Lower lobe of right lung (tissue), 2 donors: ENCODE data around the gene ASS1. TPM values are rescaled to one million over a fixed set of nuclear protein-coding genes. Genes with fewer than 3 reads are reported as not detected.

Source experiments
- ATAC-seq, 2 donors: fragments of 200-7000 bp; cut with Tn5 transposase; one replicate each; pipeline ENCODE4 v1.9.1; 2020 to 2022; ENCODE audit warnings: mild to moderate bottlenecking in 2 of 2, moderate library complexity in 2 of 2
- DNase-seq: peaks from one replicate; pipeline ENCODE4 v3.0.0-alpha.2; 2020
- H3K27ac ChIP-seq: fragments of 200-600 bp; one replicate; pipeline ENCODE4 v1.8.0; 2022
- H3K27me3 ChIP-seq: fragments of 200-600 bp; one replicate; pipeline ENCODE4 v1.8.0; 2022; ENCODE audit warnings: low read depth
- H3K36me3 ChIP-seq: fragments of 200-600 bp; one replicate; pipeline ENCODE4 v1.8.0; 2022; ENCODE audit warnings: mild to moderate bottlenecking
- H3K4me1 ChIP-seq: fragments of 200-600 bp; one replicate; pipeline ENCODE4 v1.8.0; 2022
- H3K4me3 ChIP-seq: fragments of 200-600 bp; one replicate; pipeline ENCODE4 v1.8.0; 2022; ENCODE audit warnings: mild to moderate bottlenecking
- H3K9me3 ChIP-seq: fragments of 200-600 bp; one replicate; pipeline ENCODE4 v1.8.0; 2022
- CTCF ChIP-seq: fragments of 200-600 bp; IDR thresholded peaks from one replicate; pipeline ENCODE4 v1.8.0; 2022; ENCODE audit warnings: antibody characterized with exemption, mild to moderate bottlenecking
- intact Hi-C: fragments of 100-400 bp; cut with DNase I; formaldehyde crosslinking; loops from one replicate; pipeline ENCODE4 v1.11.0; 2022
- total RNA-seq: library from RNA; stranded (reverse); fragmentation: NEBNext Ultra II Directional; extraction: Animal tissue kit (Norgen Biotek cat#: 25700); gene quantifications from one replicate; pipeline ENCODE4 v1.2.1, GENCODE V29; 2021
- donor health status: DM: no; HTN: yes; CAD: no; lungs with severe emphysema.

Gene ASS1
- total RNA-seq, 1 donor from 2014 or later = 75.2 TPM

DNA sequence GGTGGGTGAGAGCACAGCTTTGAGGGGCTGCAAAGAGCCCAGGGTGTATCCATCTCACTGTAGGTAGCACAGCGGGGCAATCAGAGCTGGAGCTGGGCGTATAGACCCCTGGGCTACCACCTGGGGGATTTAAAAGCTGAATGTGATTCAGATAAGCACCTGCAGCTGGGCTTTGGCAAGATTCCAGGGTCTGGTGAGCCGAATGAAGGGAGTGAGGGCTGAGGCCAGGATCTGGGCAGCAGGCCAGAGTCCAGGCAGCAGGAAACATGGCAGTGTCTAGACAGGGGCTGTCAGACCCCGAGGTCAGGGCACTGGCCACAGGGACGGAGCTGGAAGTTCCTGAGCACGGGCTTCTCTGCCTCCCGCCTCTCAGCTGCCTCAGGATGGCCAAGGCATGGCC lies 8.7 kb downstream of the ASS1 start:
- H3K27ac ChIP-seq = no peak overlapping the region

GRCh38 chr9:130454096-130454811 lies 9.5 kb downstream of the ASS1 start:
- Histone ChIP-seq H3K36me3 (no peaks in the 10 kb centered on the region), H3K4me3 (no peak overlapping the region), H3K27ac (no peak overlapping the region), H3K9me3 (no peaks in the 10 kb centered on the region), H3K27me3 (no peaks in the 10 kb centered on the region), H3K4me1 (peaks cover 46% of the 10 kb centered on the region)
- intact Hi-C loops = no loop called here
- no peak for DNase-seq
- no peak for ATAC-seq
- TF ChIP-seq CTCF = no peak

More for the DNA sequence above, 8.7 kb downstream of the ASS1 start:
- H3K36me3 ChIP-seq = no peaks in the 10 kb centered on the region
- TF ChIP-seq CTCF = no peak
- H3K27me3 ChIP-seq = no peaks in the 10 kb centered on the region
- no peak overlapping the region for H3K4me3 ChIP-seq
- H3K4me1 ChIP-seq = peaks cover 46% of the 10 kb centered on the region
- no peak for ATAC-seq
- DNase-seq = no peak
- no peaks in the 10 kb centered on the region for H3K9me3 ChIP-seq
- intact Hi-C loops = no loop called here

DNA sequence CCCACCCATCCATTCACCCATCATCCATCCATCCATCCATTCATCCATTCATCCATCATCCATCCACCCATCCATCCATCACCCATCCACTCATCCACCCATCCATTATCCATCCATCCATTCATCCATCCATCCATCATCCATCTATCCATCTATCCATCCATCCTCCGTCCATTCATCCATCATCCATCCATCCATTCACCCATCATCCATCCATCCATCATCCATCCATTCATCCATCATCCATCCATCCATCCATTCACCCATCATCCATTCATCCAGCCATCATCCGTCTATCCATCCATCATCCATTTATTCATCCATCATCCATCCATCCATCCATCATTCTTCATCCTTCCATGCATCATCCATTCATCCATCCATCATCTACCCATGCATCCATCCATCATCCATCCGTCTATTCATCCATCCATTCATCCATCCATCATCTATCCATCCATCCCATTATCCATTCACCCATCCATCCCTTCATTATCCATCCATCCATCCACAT lies 10.1 kb downstream of the ASS1 start:
- Histone ChIP-seq H3K9me3 (no peaks in the 10 kb centered on the region), H3K4me1 (peaks cover 41% of the 10 kb centered on the region), H3K27me3 (no peaks in the 10 kb centered on the region), H3K27ac (no peak overlapping the region), H3K36me3 (no peaks in the 10 kb centered on the region), H3K4me3 (no peak overlapping the region)
- ATAC-seq (no peak), DNase-seq (no peak)
- no peak for TF ChIP-seq CTCF
- intact Hi-C loops = no loop called here

DNA sequence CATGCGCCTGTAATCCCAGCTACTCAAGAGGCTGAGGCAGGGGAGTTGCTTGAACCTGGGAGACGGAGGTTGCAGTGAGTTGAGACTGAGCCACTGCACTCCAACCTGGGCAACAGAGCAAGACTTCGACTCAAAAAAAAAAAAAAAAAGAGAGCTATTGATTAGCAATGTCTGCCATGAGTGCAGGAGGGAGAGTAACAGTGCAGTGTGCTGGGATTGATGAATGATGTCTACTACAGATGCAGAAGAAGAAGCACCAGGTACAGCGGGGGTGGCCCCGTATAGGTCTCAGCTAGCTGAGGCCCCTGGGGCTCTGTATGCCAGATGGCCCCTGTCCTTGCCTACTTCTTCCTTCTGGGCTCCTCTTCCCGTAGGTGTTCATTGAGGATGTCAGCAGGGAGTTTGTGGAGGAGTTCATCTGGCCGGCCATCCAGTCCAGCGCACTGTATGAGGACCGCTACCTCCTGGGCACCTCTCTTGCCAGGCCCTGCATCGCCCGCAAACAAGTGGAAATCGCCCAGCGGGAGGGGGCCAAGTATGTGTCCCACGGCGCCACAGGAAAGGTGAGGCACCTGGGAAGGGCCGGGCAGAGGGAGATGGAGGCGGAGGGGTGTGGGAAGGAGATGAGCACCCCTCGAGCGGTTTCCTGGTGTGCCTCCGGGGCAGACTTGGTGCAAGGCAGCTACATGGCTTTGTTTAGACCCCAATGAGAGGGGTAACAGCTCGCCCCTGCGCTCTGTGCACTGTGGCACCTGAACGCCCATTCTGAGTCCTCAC lies 13.5 kb downstream of the ASS1 start:
- intact Hi-C loops = no loop called here
- peak overlapping the region; percentile 53 for H3K27ac ChIP-seq
- ATAC-seq = no peak

GRCh38 chr9:130458804-130459067 lies 14.0 kb downstream of the ASS1 start:
- H3K9me3 ChIP-seq = no peaks in the 10 kb centered on the region
- intact Hi-C loops = no loop called here
- no peaks in the 10 kb centered on the region for H3K27me3 ChIP-seq
- TF ChIP-seq CTCF = no peak
- H3K36me3 ChIP-seq = peaks cover 7% of the 10 kb centered on the region
- H3K4me3 ChIP-seq = no peak overlapping the region
- H3K4me1 ChIP-seq = peaks cover 3% of the 10 kb centered on the region
- no peak for DNase-seq
- ATAC-seq = no peak
- H3K27ac ChIP-seq = peak overlapping the region; percentile 53

More for the DNA sequence above, 13.5 kb downstream of the ASS1 start:
- no peak for TF ChIP-seq CTCF
- H3K4me1 ChIP-seq = peaks cover 8% of the 10 kb centered on the region
- H3K4me3 ChIP-seq = no peak overlapping the region
- H3K9me3 ChIP-seq = no peaks in the 10 kb centered on the region
- H3K27me3 ChIP-seq = no peaks in the 10 kb centered on the region
- H3K36me3 ChIP-seq = peaks cover 7% of the 10 kb centered on the region
- no peak for DNase-seq
